Camera-type eye (tissue), 1 donor: ENCODE results near the gene CORT. TPM values are rescaled to one million over a fixed set of nuclear protein-coding genes. Genes with fewer than 3 reads are reported as not detected.

Experiments used
- total RNA-seq: library from RNA; depleted of rRNA; stranded (reverse); fragments of >200 nt; gene quantifications from one replicate; pipeline ENCODE4 v1.2.3, GENCODE V29; 2014

Gene CORT
- 0.33 TPM for total RNA-seq

GRCh38 chr1:10449751-10450150, at the start of gene CORT:
CORT (plus strand) TSS chr1:10450031; CDS start chr1:10450224, 193 bp downstream.

GRCh38 chr1:10430216-10431069, 19.4 kb upstream of the CORT start, which contains the start of gene CENPS:
CENPS (plus strand) TSS chr1:10430433; CDS start chr1:10430518, 85 bp downstream.

GRCh38 chr1:10472220-10473144, 22.7 kb downstream of the CORT start, which contains the start of gene DFFA:
DFFA (minus strand) TSS chr1:10472529; CDS start chr1:10472458, 71 bp downstream.

GRCh38 chr1:10474613-10475507, 25.0 kb downstream of the CORT start, which contains the start of gene PEX14:
PEX14 (plus strand) TSS chr1:10474950; CDS start chr1:10474967, 17 bp downstream.

Other genes with a start within 250 kb of the CORT start
- 236 TPM for gene KIF1B, start 239.5 kb upstream of the CORT start, total RNA-seq
- gene PGD, start 51.0 kb upstream of the CORT start, total RNA-seq = 90.4 TPM
- 9.1 TPM for gene CENPS, start 19.6 kb upstream of the CORT start, total RNA-seq
- gene DFFA, start 22.5 kb downstream of the CORT start, total RNA-seq = 34.5 TPM
- gene PEX14, start 24.9 kb downstream of the CORT start, total RNA-seq = 17.2 TPM